K562 (cell line): ENCODE measurements around the gene ZNF473. TPM values are rescaled to one million over a fixed set of nuclear protein-coding genes. Genes with fewer than 3 reads are reported as not detected.

Experiments used
- CBX3 ChIP-seq, 2 experiments: IDR thresholded peaks; 1 replicate in 1 of 2; 2 replicates in 1 of 2; pipeline ENCODE4 v1.6.1; 2012; ENCODE audit warnings: inconsistent platforms in 2 of 2, low read length in 2 of 2, borderline replicate concordance in 1 of 2, control low read depth in 1 of 2
- DMBX1 ChIP-seq: fragments of 250-450 bp; sonication (Bioruptor Pico); IDR thresholded peaks from 2 replicates; pipeline ENCODE4 v1.8.0; 2022; ENCODE audit warnings: inconsistent platforms, mild to moderate bottlenecking, moderate library complexity, borderline replicate concordance
- ELF4 ChIP-seq: fragments of 450-650 bp; formaldehyde crosslinking; IDR thresholded peaks from 2 replicates; pipeline ENCODE4 v1.4.0; 2022; ENCODE audit warnings: missing genetic modification characterization
- FOXA1 ChIP-seq: fragments of 450-650 bp; IDR thresholded peaks from 2 replicates; pipeline ENCODE4 v1.6.1; 2016; ENCODE audit warnings: mild to moderate bottlenecking, borderline replicate concordance
- GTF3C2 ChIP-seq: IDR thresholded peaks from 3 replicates; pipeline ENCODE4 v1.6.1; 2011; ENCODE audit warnings: borderline replicate concordance, mild to moderate bottlenecking, moderate library complexity; ENCODE audit not compliant: insufficient read length; ENCODE audit errors: extremely low read depth
- HDAC2 ChIP-seq: fragments of 450-650 bp; IDR thresholded peaks from 2 replicates; pipeline ENCODE4 v1.6.1; 2016; ENCODE audit warnings: mild to moderate bottlenecking
- HNRNPK ChIP-seq: fragments of 200-400 bp; formaldehyde crosslinking; IDR thresholded peaks from one replicate; pipeline ENCODE4 v1.6.1; 2018; ENCODE audit warnings: mild to moderate bottlenecking, low read depth, low read length; ENCODE audit not compliant: poor library complexity, severe bottlenecking
- IFI16 ChIP-seq: fragments of 250-450 bp; sonication (Bioruptor Pico); IDR thresholded peaks from 2 replicates; pipeline ENCODE4 v2.1.2; 2022; ENCODE audit warnings: mild to moderate bottlenecking, inconsistent platforms
- KDM4B ChIP-seq, 2 experiments: fragments of 450-650 bp in 1 of 2; sonication (generic) in 1 of 2; IDR thresholded peaks; 2 replicates each; pipeline ENCODE4 v1.6.1; 2016 to 2017; ENCODE audit warnings: borderline replicate concordance in 2 of 2, antibody characterized with exemption in 1 of 2, low read depth in 1 of 2, mild to moderate bottlenecking in 1 of 2
- MCM7 ChIP-seq, 2 experiments: fragments of 450-650 bp; IDR thresholded peaks; 2 replicates each; pipeline ENCODE4 v1.6.1; 2016 to 2018
- MNT ChIP-seq, 2 experiments: fragments of 450-650 bp; conservative IDR thresholded peaks; 2 replicates each; pipeline ENCODE4 v1.6.1; 2017; ENCODE audit warnings: mild to moderate bottlenecking in 2 of 2, moderate library complexity in 2 of 2
- NFRKB ChIP-seq: fragments of 450-650 bp; IDR thresholded peaks from 2 replicates; pipeline ENCODE4 v1.6.1; 2016; ENCODE audit warnings: low read depth
- NFXL1 ChIP-seq: fragments of 450-650 bp; formaldehyde crosslinking; IDR thresholded peaks from 2 replicates; pipeline ENCODE4 v1.4.0; 2021; ENCODE audit warnings: mild to moderate bottlenecking
- PML ChIP-seq: IDR thresholded peaks from 2 replicates; pipeline ENCODE4 v1.6.1; 2012; ENCODE audit warnings: low read length, inconsistent platforms
- RBM25 ChIP-seq: fragments of 200-400 bp; formaldehyde crosslinking; IDR thresholded peaks from 2 replicates; pipeline ENCODE4 v1.6.1; 2018; ENCODE audit warnings: low read length, low read depth, moderate library complexity; ENCODE audit not compliant: severe bottlenecking
- TEAD1 ChIP-seq, 2 experiments: fragments of 450-650 bp in 1 of 2; sonication (generic) in 1 of 2; formaldehyde crosslinking; IDR thresholded peaks; 2 replicates each; pipeline versions ENCODE4 v1.4.0 to v1.8.0; 2020 to 2022; ENCODE audit warnings: mild to moderate bottlenecking in 2 of 2, missing genetic modification reagents in 1 of 2
- ZFP1 ChIP-seq: fragments of 450-650 bp; formaldehyde crosslinking; IDR thresholded peaks from 2 replicates; pipeline ENCODE4 v1.4.0; 2020; ENCODE audit warnings: mild to moderate bottlenecking, mixed read lengths
- ZNF121 ChIP-seq: sonication (generic); formaldehyde crosslinking; conservative IDR thresholded peaks from 2 replicates; pipeline ENCODE4 v1.8.0; 2022; ENCODE audit warnings: missing genetic modification reagents
- ZSCAN32 ChIP-seq: fragments of 450-650 bp; formaldehyde crosslinking; IDR thresholded peaks from 2 replicates; pipeline ENCODE4 v1.4.0; 2020; ENCODE audit warnings: mild to moderate bottlenecking, moderate library complexity
- polyA plus RNA-seq, 8 experiments: library from polyadenylated mRNA; depleted of rRNA in 4 of 8; stranded (reverse) in 5 of 8; unstranded in 3 of 8; fragments of >200 nt; fragmentation: Nextera tagmentation in 2 of 8; fragmentation: Illumina TruSeq in 1 of 8; extraction: Ambion mirVana in 2 of 8; extraction: Trizol in 1 of 8; gene quantifications; 2 replicates each; pipeline versions ENCODE4 v1.2.1 to v1.2.3, GENCODE V29; 2011 to 2014; ENCODE audit warnings: inconsistent platforms in 1 of 8, missing spikeins in 1 of 8
- total RNA-seq, 7 experiments: library from RNA; depleted of rRNA in 6 of 7; stranded (reverse); fragments of >200 nt in 6 of 7; fragmentation: Illumina TruSeq in 2 of 7; extraction: Trizol in 2 of 7; gene quantifications; 2 replicates each; pipeline versions ENCODE4 v1.2.1 to v1.2.3, GENCODE V29; 2011 to 2021; ENCODE audit warnings: low replicate concordance in 1 of 7
- TF ChIP-seq, protein P1 (sequence below): fragments of 450-650 bp; IDR thresholded peaks from 2 replicates; pipeline ENCODE4 v1.6.1; 2018; ENCODE audit warnings: mild to moderate bottlenecking, low read depth; ENCODE audit not compliant: partially characterized antibody
- TF ChIP-seq, protein P2 (sequence below): fragments of 250-450 bp; sonication (Bioruptor Pico); IDR thresholded peaks from 2 replicates; pipeline ENCODE4 v1.9.0; 2021; ENCODE audit warnings: mild to moderate bottlenecking
- TF ChIP-seq, protein P3 (sequence below): fragments of 250-450 bp; sonication (Bioruptor Pico); IDR thresholded peaks from 2 replicates; pipeline ENCODE4 v1.4.0; 2020; ENCODE audit warnings: borderline replicate concordance

Gene ZNF473
- total and polyA plus RNA-seq, 9 of the 15 experiments (the other 6 are each of a cell fraction or from before 2014, with no cell fraction given) = 8.2 to 34.0 (median 28.5) TPM

- TF ChIP-seq RBM25 = peak; percentile 30
- TF ChIP-seq PML = no peak
- no peak for TF ChIP-seq TEAD1 (CRISPR knock-in tag; IDR thresholded peaks at IDR 0.05)
- TF ChIP-seq ZFP1 (CRISPR knock-in tag) = no peak
- TF ChIP-seq, protein P1, sequence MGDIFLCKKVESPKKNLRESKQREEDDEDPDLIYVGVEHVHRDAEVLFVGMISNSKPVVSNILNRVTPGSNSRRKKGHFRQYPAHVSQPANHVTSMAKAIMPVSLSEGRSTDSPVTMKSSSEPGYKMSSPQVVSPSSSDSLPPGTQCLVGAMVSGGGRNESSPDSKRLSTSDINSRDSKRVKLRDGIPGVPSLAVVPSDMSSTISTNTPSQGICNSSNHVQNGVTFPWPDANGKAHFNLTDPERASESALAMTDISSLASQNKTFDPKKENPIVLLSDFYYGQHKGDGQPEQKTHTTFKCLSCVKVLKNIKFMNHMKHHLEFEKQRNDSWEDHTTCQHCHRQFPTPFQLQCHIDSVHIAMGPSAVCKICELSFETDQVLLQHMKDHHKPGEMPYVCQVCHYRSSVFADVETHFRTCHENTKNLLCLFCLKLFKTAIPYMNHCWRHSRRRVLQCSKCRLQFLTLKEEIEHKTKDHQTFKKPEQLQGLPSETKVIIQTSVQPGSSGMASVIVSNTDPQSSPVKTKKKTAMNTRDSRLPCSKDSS = peak; percentile 82
- no peak for TF ChIP-seq MCM7 (IDR thresholded peaks at IDR 0.05)
- TF ChIP-seq CBX3 (IDR thresholded peaks at IDR 0.05; ENCODE audit: borderline replicate concordance in 1 of 2, low read length in 2 of 2) = peak; percentile 23 to 72; a peak in 2 of 3 replicates
- TF ChIP-seq MNT (conservative IDR thresholded peaks at IDR 0.05) = no peak
- TF ChIP-seq NFXL1 = no peak
- TF ChIP-seq HNRNPK = no peak
- TF ChIP-seq, protein P2, sequence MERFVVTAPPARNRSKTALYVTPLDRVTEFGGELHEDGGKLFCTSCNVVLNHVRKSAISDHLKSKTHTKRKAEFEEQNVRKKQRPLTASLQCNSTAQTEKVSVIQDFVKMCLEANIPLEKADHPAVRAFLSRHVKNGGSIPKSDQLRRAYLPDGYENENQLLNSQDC = no peak
- TF ChIP-seq FOXA1 = no peak
- no peak for TF ChIP-seq HDAC2
- TF ChIP-seq IFI16 (CRISPR knock-in tag) = no peak
- no peak for TF ChIP-seq GTF3C2
- no peak for TF ChIP-seq KDM4B (IDR thresholded peaks at IDR 0.05; ENCODE audit: borderline replicate concordance in 2 of 2, low read depth in 1 of 2)
- TF ChIP-seq, protein P3, sequence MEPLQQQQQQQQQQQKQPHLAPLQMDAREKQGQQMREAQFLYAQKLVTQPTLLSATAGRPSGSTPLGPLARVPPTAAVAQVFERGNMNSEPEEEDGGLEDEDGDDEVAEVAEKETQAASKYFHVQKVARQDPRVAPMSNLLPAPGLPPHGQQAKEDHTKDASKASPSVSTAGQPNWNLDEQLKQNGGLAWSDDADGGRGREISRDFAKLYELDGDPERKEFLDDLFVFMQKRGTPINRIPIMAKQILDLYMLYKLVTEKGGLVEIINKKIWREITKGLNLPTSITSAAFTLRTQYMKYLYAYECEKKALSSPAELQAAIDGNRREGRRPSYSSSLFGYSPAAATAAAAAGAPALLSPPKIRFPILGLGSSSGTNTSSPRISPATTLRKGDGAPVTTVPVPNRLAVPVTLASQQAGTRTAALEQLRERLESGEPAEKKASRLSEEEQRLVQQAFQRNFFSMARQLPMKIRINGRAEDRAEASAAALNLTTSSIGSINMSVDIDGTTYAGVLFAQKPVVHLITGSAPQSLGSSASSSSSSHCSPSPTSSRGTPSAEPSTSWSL = no peak
- no peak for TF ChIP-seq ZSCAN32 (CRISPR knock-in tag)
- no peak for TF ChIP-seq ELF4 (CRISPR knock-in tag)
- no peak for TF ChIP-seq DMBX1 (CRISPR knock-in tag)
- peak; percentile 73; the same call in 1 of the 2 replicates for TF ChIP-seq NFRKB
- no peak for TF ChIP-seq ZNF121 (CRISPR knock-in tag)
Observed at GRCh38 chr19:50059045-50059444, 33.2 kb downstream of the ZNF473 start (continued).
